HFFc6 (cell line): ENCODE results near the gene ARHGEF7. TPM values are rescaled to one million over a fixed set of nuclear protein-coding genes. Genes with fewer than 3 reads are reported as not detected.
"Not testable (repeated sequence)": the region's sequence is repeated elsewhere in the genome, so short reads cannot be mapped to it uniquely, and the experiment has no call there.

Experiments
- DNase-seq: peaks from one replicate; pipeline ENCODE4 v3.0.0-alpha.2; 2018
- H3K27ac Mint-ChIP-seq: 2 replicates; pipeline ENCODE4 v1.8.0; 2020; ENCODE audit warnings: mild to moderate bottlenecking, mixed read lengths
- H3K27me3 Mint-ChIP-seq: 2 replicates; pipeline ENCODE4 v1.8.0; 2021; ENCODE audit warnings: mild to moderate bottlenecking, moderate library complexity, mixed read lengths; ENCODE audit not compliant: insufficient read depth
- H3K36me3 Mint-ChIP-seq: 2 replicates; pipeline ENCODE4 v1.8.0; 2021; ENCODE audit warnings: low read depth, mixed read lengths
- H3K4me1 Mint-ChIP-seq: 2 replicates; pipeline ENCODE4 v1.8.0; 2020; ENCODE audit warnings: low read depth, mixed read lengths
- H3K4me3 Mint-ChIP-seq: 2 replicates; pipeline ENCODE4 v1.8.0; 2020; ENCODE audit warnings: mild to moderate bottlenecking, moderate library complexity, mixed read lengths
- H3K9me3 Mint-ChIP-seq: 2 replicates; pipeline ENCODE4 v1.8.0; 2020; ENCODE audit warnings: mild to moderate bottlenecking, mixed read lengths
- CTCF ChIP-seq: fragments of 200-600 bp; sonication (generic); IDR thresholded peaks from 2 replicates; pipeline ENCODE4 v1.5.0; 2021; ENCODE audit warnings: antibody characterized with exemption, mild to moderate bottlenecking
- long read RNA-seq: library from polyadenylated mRNA; unstranded; transcript quantifications from one replicate; pipeline ENCODE4 v2.0.0, GENCODE V29; 2019
- total RNA-seq, 6 experiments: library from RNA; stranded (reverse); fragmentation: NEBNext Ultra II Directional; extraction: Animal tissue kit (Norgen Biotek cat#: 25700); gene quantifications; 2 replicates in 1 of 6; 3 replicates in 5 of 6; pipeline ENCODE4 v1.2.3, GENCODE V29; 2021

The ARHGEF7 gene
- total RNA-seq = 10 to 100 TPM; 32.3 to 38.1 (median 35.0) TPM
- long read RNA-seq, full-length matches to known transcripts = 1 of 15 reads
- long read RNA-seq, partial matches to known transcripts = 4 of 15 reads
- long read RNA-seq, other reads (novel, unspliced or antisense) = 10 of 15 reads

GRCh38 chr13:111115061-111115964 lies at the start of gene ARHGEF7:
Gene ARHGEF7, plus strand, starts transcription at chr13:111115310. Its CDS starts 217 bp downstream, at chr13:111115527.
- H3K36me3 Mint-ChIP-seq = no peaks in the 10 kb centered on the region
- no peak for TF ChIP-seq CTCF
- H3K27me3 Mint-ChIP-seq = peaks cover 69% of the 10 kb centered on the region
- DNase-seq = no peak
- peak within 1 kb of the TSS; percentile 87 for H3K4me3 Mint-ChIP-seq
- peaks cover 21% of the 10 kb centered on the region for H3K4me1 Mint-ChIP-seq
- H3K27ac Mint-ChIP-seq = peak within 1 kb of the TSS; percentile 78
- H3K9me3 Mint-ChIP-seq = no peaks in the 10 kb centered on the region

- Mint-ChIP-seq H3K27ac (no peak overlapping the region), H3K4me3 (no peak overlapping the region), H3K9me3 (peaks cover 4% of the 10 kb centered on the region), H3K36me3 (peaks cover 2% of the 10 kb centered on the region; the same call in 1 of the 2 replicates), H3K4me1 (0 out of 2 replicates have a peak, but pooled peaks cover 4% of the 10 kb centered on the region), H3K27me3 (peaks cover 21% of the 10 kb centered on the region)
- no peak for TF ChIP-seq CTCF
- DNase-seq = no peak
Measured at GRCh38 chr13:111065698-111066097, 49.4 kb upstream of the ARHGEF7 start.

- Mint-ChIP-seq H3K9me3 (peaks cover 12% of the 10 kb centered on the region), H3K36me3 (peaks cover 9% of the 10 kb centered on the region; the same call in 1 of the 2 replicates), H3K27me3 (peaks cover 18% of the 10 kb centered on the region), H3K27ac (no peak overlapping the region), H3K4me1 (0 out of 2 replicates have a peak, but pooled peaks cover 4% of the 10 kb centered on the region), H3K4me3 (peak overlapping the region; percentile 84)
- TF ChIP-seq CTCF = no peak
- DNase-seq = no peak
Measured at GRCh38 chr13:111066544-111066943, 48.6 kb upstream of the ARHGEF7 start.

GRCh38 chr13:111068009-111068350 lies 47.1 kb upstream of the ARHGEF7 start:
- Mint-ChIP-seq H3K27ac (no peak overlapping the region), H3K27me3 (peaks cover 13% of the 10 kb centered on the region), H3K36me3 (peaks cover 9% of the 10 kb centered on the region; the same call in 1 of the 2 replicates), H3K9me3 (peaks cover 14% of the 10 kb centered on the region), H3K4me3 (peak overlapping the region; percentile 84), H3K4me1 (no peaks in the 10 kb centered on the region)
- no peak for DNase-seq
- TF ChIP-seq CTCF = peak; percentile 62

GRCh38 chr13:111071120-111071519 lies 44.0 kb upstream of the ARHGEF7 start:
- H3K36me3 Mint-ChIP-seq = peaks cover 18% of the 10 kb centered on the region; the same call in 1 of the 2 replicates
- H3K4me3 Mint-ChIP-seq, H3K4me1 Mint-ChIP-seq, DNase-seq, H3K27ac Mint-ChIP-seq: not testable (repeated sequence)
- H3K27me3 Mint-ChIP-seq = peaks cover 13% of the 10 kb centered on the region
- H3K9me3 Mint-ChIP-seq = peaks cover 30% of the 10 kb centered on the region
- peak; percentile 66 for TF ChIP-seq CTCF

- Mint-ChIP-seq H3K27me3 (peaks cover 13% of the 10 kb centered on the region), H3K36me3 (peaks cover 18% of the 10 kb centered on the region; the same call in 1 of the 2 replicates), H3K9me3 (peaks cover 30% of the 10 kb centered on the region)
- H3K4me1 Mint-ChIP-seq, H3K4me3 Mint-ChIP-seq, DNase-seq, H3K27ac Mint-ChIP-seq: not testable (repeated sequence)
Measured at GRCh38 chr13:111071526-111071925, 43.6 kb upstream of the ARHGEF7 start.
